ENCODE data around the gene AGPAT4.

AGPAT4 gene

DNA sequence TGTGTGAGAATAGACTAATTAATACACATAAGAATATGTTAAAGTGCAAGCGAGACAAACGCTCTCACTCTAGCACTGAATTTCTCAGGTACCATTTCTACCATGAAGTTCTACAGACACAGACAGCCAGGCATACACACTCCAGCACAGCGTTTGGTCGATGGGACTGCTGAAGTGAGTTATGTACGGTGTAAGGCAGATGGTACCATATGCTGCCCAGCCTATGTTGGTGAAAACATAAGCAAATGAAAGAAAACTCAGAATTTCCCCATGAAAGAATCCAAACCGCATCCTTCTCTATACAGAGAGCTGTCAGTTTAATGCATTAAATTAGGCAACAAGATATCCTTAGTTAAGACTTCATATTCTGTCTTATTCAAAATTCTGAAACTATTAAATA, 34.9 kb downstream of the AGPAT4 start:
- TF ChIP-seq, protein P1, sequence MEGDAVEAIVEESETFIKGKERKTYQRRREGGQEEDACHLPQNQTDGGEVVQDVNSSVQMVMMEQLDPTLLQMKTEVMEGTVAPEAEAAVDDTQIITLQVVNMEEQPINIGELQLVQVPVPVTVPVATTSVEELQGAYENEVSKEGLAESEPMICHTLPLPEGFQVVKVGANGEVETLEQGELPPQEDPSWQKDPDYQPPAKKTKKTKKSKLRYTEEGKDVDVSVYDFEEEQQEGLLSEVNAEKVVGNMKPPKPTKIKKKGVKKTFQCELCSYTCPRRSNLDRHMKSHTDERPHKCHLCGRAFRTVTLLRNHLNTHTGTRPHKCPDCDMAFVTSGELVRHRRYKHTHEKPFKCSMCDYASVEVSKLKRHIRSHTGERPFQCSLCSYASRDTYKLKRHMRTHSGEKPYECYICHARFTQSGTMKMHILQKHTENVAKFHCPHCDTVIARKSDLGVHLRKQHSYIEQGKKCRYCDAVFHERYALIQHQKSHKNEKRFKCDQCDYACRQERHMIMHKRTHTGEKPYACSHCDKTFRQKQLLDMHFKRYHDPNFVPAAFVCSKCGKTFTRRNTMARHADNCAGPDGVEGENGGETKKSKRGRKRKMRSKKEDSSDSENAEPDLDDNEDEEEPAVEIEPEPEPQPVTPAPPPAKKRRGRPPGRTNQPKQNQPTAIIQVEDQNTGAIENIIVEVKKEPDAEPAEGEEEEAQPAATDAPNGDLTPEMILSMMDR (IDR thresholded peaks at IDR 0.05; ENCODE audit: low read depth, low read length) = no peak
- DNase-seq = no peak
- H3K27me3 ChIP-seq (ENCODE audit: insufficient read depth, low read depth, severe bottlenecking) = no peaks in the 10 kb centered on the region
- no peaks in the 10 kb centered on the region for H3K9me3 ChIP-seq (ENCODE audit: severe bottlenecking)
- H3K4me3 ChIP-seq (ENCODE audit: low read depth, low read length) = no peak overlapping the region
- no peak overlapping the region for H3K27ac ChIP-seq
- H3K36me3 ChIP-seq = no peaks in the 10 kb centered on the region; the same call in 1 of the 2 replicates

DNA sequence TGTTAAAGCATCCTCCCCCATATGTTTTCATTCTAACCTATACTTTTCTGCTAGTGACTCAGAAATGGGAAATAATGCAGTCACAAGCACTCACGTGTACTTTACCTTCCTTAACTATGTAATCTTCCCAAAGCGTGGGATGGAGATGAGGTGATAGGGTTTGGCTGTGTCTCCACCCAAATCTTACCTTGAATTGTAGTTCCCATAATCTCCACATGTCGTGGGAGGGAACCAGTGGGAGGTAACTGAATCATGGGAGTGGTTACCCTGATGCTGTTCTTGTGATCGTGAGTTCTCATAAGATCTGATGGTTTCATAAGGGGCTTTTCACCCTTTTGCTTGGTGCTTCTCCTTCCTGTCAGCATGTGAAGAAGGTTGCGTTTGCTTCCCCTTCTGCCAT, 35.4 kb downstream of the AGPAT4 start:
- H3K27me3 ChIP-seq (ENCODE audit: insufficient read depth, low read depth, severe bottlenecking) = no peaks in the 10 kb centered on the region
- no peak overlapping the region for H3K4me3 ChIP-seq (ENCODE audit: low read depth, low read length)
- no peak for DNase-seq
- no peak overlapping the region for H3K27ac ChIP-seq
- TF ChIP-seq, protein P1 (IDR thresholded peaks at IDR 0.05; ENCODE audit: low read depth, low read length) = no peak
- H3K36me3 ChIP-seq = no peaks in the 10 kb centered on the region; the same call in 1 of the 2 replicates
- no peaks in the 10 kb centered on the region for H3K9me3 ChIP-seq (ENCODE audit: severe bottlenecking)

DNA sequence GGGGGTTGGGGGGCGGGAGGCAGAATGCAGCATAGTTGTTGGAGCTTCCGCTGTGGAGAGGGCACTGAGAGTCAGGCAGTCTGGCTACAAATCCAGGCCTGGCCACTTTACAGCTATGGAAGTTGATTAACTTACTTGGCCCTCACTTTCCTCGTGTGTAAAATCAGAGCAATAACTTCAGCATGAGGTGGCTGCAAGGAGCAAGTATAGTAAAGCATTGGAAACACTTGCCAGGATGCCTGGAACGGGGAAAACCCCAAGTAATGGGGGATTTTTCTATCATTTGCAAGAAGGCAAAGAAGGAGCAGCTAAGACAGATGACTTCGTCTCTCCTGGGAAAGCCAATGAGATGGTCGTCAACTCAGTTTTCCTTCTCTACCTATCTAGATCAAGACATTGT, 35.8 kb downstream of the AGPAT4 start:
- Histone ChIP-seq H3K27ac (no peak overlapping the region), H3K36me3 (no peaks in the 10 kb centered on the region; the same call in 1 of the 2 replicates), H3K27me3 (ENCODE audit: insufficient read depth, low read depth, severe bottlenecking) (no peaks in the 10 kb centered on the region), H3K4me3 (ENCODE audit: low read depth, low read length) (no peak overlapping the region), H3K9me3 (ENCODE audit: severe bottlenecking) (no peaks in the 10 kb centered on the region)
- TF ChIP-seq, protein P1 (IDR thresholded peaks at IDR 0.05; ENCODE audit: low read depth, low read length) = no peak
- no peak for DNase-seq

DNA sequence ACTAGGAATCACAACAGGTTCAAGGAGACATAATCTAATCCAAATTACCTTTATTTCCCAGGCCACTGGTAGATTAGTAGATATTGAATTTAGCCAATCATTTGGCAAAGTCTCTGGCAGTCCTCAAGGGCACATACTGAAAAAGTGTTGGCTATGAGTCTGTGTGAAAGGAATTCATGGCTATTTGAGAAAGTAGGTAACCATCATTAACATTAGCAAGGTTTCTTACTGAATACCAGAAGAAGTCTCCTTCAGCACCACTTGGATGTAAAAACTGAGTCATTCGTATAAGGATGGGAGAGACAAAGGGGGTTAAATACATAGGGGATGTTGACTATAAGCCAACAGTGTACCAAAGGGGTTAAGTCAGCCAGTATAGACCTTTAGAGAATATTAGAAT, 36.7 kb downstream of the AGPAT4 start:
- TF ChIP-seq, protein P1 (IDR thresholded peaks at IDR 0.05; ENCODE audit: low read depth, low read length) = no peak

DNA sequence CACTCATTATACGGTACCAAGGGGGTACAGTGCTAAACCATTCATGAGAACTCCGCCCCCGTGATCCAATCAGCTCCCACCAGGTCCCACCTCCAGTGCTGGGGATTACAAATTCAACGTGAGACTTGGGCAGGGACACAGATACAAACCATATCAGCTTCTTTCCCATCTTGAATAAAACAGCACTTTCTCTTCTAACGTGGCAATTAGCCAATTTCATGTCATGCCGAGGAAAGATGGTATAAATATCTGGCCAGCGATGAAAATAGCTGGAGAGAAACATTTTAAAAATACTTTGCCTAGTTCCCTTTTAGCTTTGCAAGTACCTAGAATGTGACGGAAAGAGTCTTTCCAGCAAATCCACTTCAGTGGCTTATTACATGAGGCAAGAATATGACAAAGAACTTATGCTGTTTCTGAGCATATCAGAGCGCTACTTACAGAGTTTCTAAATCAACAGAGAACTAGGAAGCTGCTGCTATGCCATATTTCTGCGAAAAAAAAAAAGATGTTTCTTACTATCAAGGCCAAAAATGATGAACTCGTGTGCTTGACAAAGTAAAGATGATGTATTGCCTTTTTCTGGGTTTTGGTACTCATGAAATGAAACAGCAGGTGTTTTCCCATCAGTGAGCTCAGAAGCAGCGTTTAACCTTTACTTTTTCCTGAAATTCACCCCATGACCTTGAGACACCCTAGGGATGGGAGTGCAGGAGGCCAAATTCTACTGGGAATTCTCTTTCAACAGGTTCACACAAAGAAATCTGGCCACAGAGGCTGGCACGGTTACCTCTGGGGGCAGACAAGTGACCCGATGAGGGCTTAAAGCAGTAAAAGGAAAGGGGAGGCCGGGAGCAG, 37.9 kb downstream of the AGPAT4 start:
- TF ChIP-seq, protein P1 (IDR thresholded peaks at IDR 0.05; ENCODE audit: low read depth, low read length) = no peak
- no peak overlapping the region for H3K4me3 ChIP-seq (ENCODE audit: low read depth, low read length)

More for the DNA sequence above, 36.7 kb downstream of the AGPAT4 start:
- DNase-seq = no peak
- Histone ChIP-seq H3K36me3 (no peaks in the 10 kb centered on the region; the same call in 1 of the 2 replicates), H3K9me3 (ENCODE audit: severe bottlenecking) (no peaks in the 10 kb centered on the region), H3K4me3 (ENCODE audit: low read depth, low read length) (no peak overlapping the region), H3K27me3 (ENCODE audit: insufficient read depth, low read depth, severe bottlenecking) (no peaks in the 10 kb centered on the region), H3K27ac (no peak overlapping the region)

More for the DNA sequence above, 37.9 kb downstream of the AGPAT4 start:
- Histone ChIP-seq H3K27ac (no peak overlapping the region), H3K27me3 (ENCODE audit: insufficient read depth, low read depth, severe bottlenecking) (no peaks in the 10 kb centered on the region), H3K9me3 (ENCODE audit: severe bottlenecking) (no peaks in the 10 kb centered on the region), H3K36me3 (peaks cover 8% of the 10 kb centered on the region)
- no peak for DNase-seq

Measured in WERI-Rb-1 (cell line).